Measurements from ENCODE around the gene SNX27. TPM values are rescaled to one million over a fixed set of nuclear protein-coding genes. Genes with fewer than 3 reads are reported as not detected.

The SNX27 gene
- total RNA-seq, 1 experiment from 2014 or later = 42.2 TPM

DNA sequence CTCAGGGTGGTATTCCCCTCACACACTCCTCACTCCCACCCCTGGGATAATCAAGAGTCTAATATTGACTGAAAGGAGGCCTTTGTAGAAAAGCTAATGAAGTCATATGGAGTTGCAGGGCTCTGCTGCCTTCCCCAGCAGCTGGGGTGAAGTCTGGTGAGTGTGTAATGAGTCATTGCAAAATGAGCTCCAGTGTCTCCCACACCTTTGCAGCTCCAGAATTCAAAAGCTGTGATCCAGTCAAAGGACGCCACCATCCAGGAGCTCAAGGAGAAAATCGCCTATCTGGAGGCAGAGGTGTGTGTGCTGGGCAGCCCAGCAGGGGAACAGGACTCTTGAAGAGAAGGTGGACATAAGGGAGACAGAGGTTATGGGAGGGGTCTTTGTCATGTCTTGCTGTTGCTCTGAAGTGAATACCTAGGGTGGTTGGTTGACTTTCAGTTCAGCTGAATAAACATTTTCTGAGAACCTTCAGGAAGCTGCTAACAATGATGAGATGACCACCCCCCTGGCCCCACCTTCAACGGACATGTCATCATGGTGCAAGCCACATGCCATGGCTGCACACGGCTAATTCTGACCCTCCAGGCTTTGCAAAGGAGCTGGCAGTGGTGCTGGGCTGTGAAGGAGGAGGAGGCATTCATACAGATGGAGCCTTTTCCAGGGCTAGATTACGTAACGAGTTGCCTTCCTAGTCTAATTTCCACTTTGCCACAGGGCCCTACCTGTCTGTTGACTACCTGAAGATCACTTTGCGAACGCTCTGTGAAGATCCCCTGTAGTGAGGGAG, 32.2 kb upstream of the SNX27 start:
- Histone ChIP-seq H3K4me1 (ENCODE audit: control insufficient read depth in 1 of 2, insufficient read depth in 2 of 2, low read length in 2 of 2) (peaks cover 8 to 38% of the 10 kb centered on the region in 2 experiments), H3K79me2 (ENCODE audit: insufficient read depth, low read length) (no peaks in the 10 kb centered on the region), H3K9me3 (ENCODE audit: control insufficient read depth in 1 of 2, insufficient read depth in 1 of 2, low read depth in 1 of 2, low read length in 2 of 2) (no peaks in the 10 kb centered on the region), H3K36me3 (ENCODE audit: control insufficient read depth in 1 of 2, insufficient read depth in 2 of 2, low read length in 2 of 2) (peaks cover 0 to 9% of the 10 kb centered on the region in 2 experiments; a peak in 1 of 4 replicates), H3K4me2 (ENCODE audit: low read length) (peak overlapping the region; percentile 27), H3K27me3 (ENCODE audit: insufficient read depth, low read length) (no peaks in the 10 kb centered on the region), H4K20me1 (ENCODE audit: insufficient read depth) (no peaks in the 10 kb centered on the region), H3K9me2 (ENCODE audit: insufficient read depth) (no peaks in the 10 kb centered on the region), H3K4me3 (replicated peaks in 1 of 2; ENCODE audit: low read depth in 1 of 2, low read length in 2 of 2) (no peak overlapping the region), H3K9ac (ENCODE audit: low read length) (no peak overlapping the region), H2AFZ (ENCODE audit: low read depth, low read length, poor library complexity, severe bottlenecking) (no peak overlapping the region), H3K27ac (ENCODE audit: low read depth, low read length) (no peak overlapping the region)
- CTCF ChIA-PET = interaction anchor here (0.7 kb wide), 1 partner anchor 14 kb away, joined by 4 read pairs; no protein-coding TSS in a partner anchor
- ATAC-seq (peak; percentile 64; the same call in 1 of the 2 replicates), DNase-seq (ENCODE audit: low read depth, low spot score) (no peak)
- intact Hi-C loops (cut with micrococcal nuclease) = no loop called here
- POLR2A ChIA-PET = interaction anchor here (0.8 kb wide), 1 partner anchor 26 kb away, joined by 3 read pairs; no protein-coding TSS in a partner anchor
- BruUV-seq (replicated peaks) = no TSS peak
- RAD21 ChIA-PET (ENCODE audit: low non-redundant PET in 1 of 2, low total read pairs in 2 of 2, uncharacterized antibody in 2 of 2, unreplicated experiment in 2 of 2) = interaction anchor here in 1 of 2 experiments (0.6 kb wide), 1 partner anchor 32 kb away, joined by 7 read pairs; no protein-coding TSS in a partner anchor
- TF ChIP-seq CEBPB (IDR thresholded peaks at IDR 0.05; ENCODE audit: low read depth) = no peak
- TF ChIP-seq EZH2phosphoT487 (IDR thresholded peaks at IDR 0.05; ENCODE audit: borderline replicate concordance) = no peak
- TF ChIP-seq, protein P1, sequence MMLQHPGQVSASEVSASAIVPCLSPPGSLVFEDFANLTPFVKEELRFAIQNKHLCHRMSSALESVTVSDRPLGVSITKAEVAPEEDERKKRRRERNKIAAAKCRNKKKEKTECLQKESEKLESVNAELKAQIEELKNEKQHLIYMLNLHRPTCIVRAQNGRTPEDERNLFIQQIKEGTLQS (IDR thresholded peaks at IDR 0.05) = no peak
- TF ChIP-seq FOSL1 (IDR thresholded peaks at IDR 0.05; ENCODE audit: low read depth) = peak; percentile 62
- no peak for TF ChIP-seq CBX3 (IDR thresholded peaks at IDR 0.05; ENCODE audit: low read depth)
- TF ChIP-seq, protein P2, sequence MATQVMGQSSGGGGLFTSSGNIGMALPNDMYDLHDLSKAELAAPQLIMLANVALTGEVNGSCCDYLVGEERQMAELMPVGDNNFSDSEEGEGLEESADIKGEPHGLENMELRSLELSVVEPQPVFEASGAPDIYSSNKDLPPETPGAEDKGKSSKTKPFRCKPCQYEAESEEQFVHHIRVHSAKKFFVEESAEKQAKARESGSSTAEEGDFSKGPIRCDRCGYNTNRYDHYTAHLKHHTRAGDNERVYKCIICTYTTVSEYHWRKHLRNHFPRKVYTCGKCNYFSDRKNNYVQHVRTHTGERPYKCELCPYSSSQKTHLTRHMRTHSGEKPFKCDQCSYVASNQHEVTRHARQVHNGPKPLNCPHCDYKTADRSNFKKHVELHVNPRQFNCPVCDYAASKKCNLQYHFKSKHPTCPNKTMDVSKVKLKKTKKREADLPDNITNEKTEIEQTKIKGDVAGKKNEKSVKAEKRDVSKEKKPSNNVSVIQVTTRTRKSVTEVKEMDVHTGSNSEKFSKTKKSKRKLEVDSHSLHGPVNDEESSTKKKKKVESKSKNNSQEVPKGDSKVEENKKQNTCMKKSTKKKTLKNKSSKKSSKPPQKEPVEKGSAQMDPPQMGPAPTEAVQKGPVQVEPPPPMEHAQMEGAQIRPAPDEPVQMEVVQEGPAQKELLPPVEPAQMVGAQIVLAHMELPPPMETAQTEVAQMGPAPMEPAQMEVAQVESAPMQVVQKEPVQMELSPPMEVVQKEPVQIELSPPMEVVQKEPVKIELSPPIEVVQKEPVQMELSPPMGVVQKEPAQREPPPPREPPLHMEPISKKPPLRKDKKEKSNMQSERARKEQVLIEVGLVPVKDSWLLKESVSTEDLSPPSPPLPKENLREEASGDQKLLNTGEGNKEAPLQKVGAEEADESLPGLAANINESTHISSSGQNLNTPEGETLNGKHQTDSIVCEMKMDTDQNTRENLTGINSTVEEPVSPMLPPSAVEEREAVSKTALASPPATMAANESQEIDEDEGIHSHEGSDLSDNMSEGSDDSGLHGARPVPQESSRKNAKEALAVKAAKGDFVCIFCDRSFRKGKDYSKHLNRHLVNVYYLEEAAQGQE (IDR thresholded peaks at IDR 0.05; ENCODE audit: low read depth) = no peak
- 0 out of 2 replicates have a peak, but pooled peaks have one; percentile 13 for TF ChIP-seq RAD21 (IDR thresholded peaks at IDR 0.05; ENCODE audit: low read depth)
- TF ChIP-seq JUND (IDR thresholded peaks at IDR 0.05) = peak; percentile 40; the same call in 1 of the 2 replicates
- TF ChIP-seq ZNF274 (IDR thresholded peaks at IDR 0.05; ENCODE audit: low read depth, low read length) = no peak
- TF ChIP-seq POLR2AphosphoS5 (IDR thresholded peaks at IDR 0.05; ENCODE audit: low read depth, low read length) = no peak
- TF ChIP-seq ELF1 (IDR thresholded peaks at IDR 0.05; ENCODE audit: borderline replicate concordance, low read depth) = no peak
- no peak for TF ChIP-seq SIN3A (IDR thresholded peaks at IDR 0.05; ENCODE audit: low read depth)
- TF ChIP-seq POLR2A (IDR thresholded peaks at IDR 0.05; ENCODE audit: borderline replicate concordance, extremely low read depth, insufficient read depth, insufficient read length) = no peak
- TF ChIP-seq, protein P3, sequence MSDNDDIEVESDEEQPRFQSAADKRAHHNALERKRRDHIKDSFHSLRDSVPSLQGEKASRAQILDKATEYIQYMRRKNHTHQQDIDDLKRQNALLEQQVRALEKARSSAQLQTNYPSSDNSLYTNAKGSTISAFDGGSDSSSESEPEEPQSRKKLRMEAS (IDR thresholded peaks at IDR 0.05) = no peak
- no peak for TF ChIP-seq SP1 (IDR thresholded peaks at IDR 0.05; ENCODE audit: low read depth)
- TF ChIP-seq YY1 (IDR thresholded peaks at IDR 0.05; ENCODE audit: extremely low read depth, insufficient replicate concordance, low read depth, low read length) = no peak
- no peak for TF ChIP-seq TCF7L2 (IDR thresholded peaks at IDR 0.05; ENCODE audit: borderline replicate concordance, extremely low read depth, insufficient read depth, insufficient read length)
- TF ChIP-seq, protein P4, sequence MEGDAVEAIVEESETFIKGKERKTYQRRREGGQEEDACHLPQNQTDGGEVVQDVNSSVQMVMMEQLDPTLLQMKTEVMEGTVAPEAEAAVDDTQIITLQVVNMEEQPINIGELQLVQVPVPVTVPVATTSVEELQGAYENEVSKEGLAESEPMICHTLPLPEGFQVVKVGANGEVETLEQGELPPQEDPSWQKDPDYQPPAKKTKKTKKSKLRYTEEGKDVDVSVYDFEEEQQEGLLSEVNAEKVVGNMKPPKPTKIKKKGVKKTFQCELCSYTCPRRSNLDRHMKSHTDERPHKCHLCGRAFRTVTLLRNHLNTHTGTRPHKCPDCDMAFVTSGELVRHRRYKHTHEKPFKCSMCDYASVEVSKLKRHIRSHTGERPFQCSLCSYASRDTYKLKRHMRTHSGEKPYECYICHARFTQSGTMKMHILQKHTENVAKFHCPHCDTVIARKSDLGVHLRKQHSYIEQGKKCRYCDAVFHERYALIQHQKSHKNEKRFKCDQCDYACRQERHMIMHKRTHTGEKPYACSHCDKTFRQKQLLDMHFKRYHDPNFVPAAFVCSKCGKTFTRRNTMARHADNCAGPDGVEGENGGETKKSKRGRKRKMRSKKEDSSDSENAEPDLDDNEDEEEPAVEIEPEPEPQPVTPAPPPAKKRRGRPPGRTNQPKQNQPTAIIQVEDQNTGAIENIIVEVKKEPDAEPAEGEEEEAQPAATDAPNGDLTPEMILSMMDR (IDR thresholded peaks at IDR 0.05 in 2 of 3, conservative IDR thresholded peaks at IDR 0.05 in 1 of 3; ENCODE audit: borderline replicate concordance in 1 of 3, insufficient read depth in 1 of 3, low read depth in 2 of 3, low read length in 2 of 3) = no peak
- TF ChIP-seq EGR1 (IDR thresholded peaks at IDR 0.05; ENCODE audit: low read depth) = no peak
- no peak for TF ChIP-seq EZH2 (IDR thresholded peaks at IDR 0.05)
- TF ChIP-seq ZFX (IDR thresholded peaks at IDR 0.05) = no peak
- no peak for TF ChIP-seq SRF (IDR thresholded peaks at IDR 0.05; ENCODE audit: low read depth)

Data from HCT116 (cell line).